GM06990 (cell line): ENCODE measurements around the gene PAWR.
"Not testable (repeated sequence)": the region's sequence is repeated elsewhere in the genome, so short reads cannot be mapped to it uniquely, and the experiment has no call there.

ENCODE experiments used
- DNase-seq: peaks from one replicate; pipeline ENCODE4 v3.0.0-alpha.2; 2011; ENCODE audit not compliant: insufficient read length; ENCODE audit errors: extremely low read depth
- H3K27me3 ChIP-seq: replicated peaks from 2 replicates; pipeline ENCODE4 v1.6.0; 2011; ENCODE audit warnings: low read length; ENCODE audit not compliant: control insufficient read depth, insufficient read depth
- H3K36me3 ChIP-seq: 2 replicates; pipeline ENCODE4 v1.5.1; 2011; ENCODE audit warnings: low read length; ENCODE audit not compliant: control insufficient read depth, insufficient read depth
- H3K4me3 ChIP-seq: replicated peaks from 2 replicates; pipeline ENCODE4 v1.5.1; 2011; ENCODE audit warnings: low read depth, mild to moderate bottlenecking, control low read depth, low read length
- CTCF ChIP-seq: IDR thresholded peaks from 2 replicates; pipeline ENCODE4 v1.5.1; 2011; ENCODE audit warnings: low read length, control low read depth, mild to moderate bottlenecking, inconsistent platforms; ENCODE audit not compliant: insufficient read depth, poor library complexity, severe bottlenecking

Gene PAWR

DNA sequence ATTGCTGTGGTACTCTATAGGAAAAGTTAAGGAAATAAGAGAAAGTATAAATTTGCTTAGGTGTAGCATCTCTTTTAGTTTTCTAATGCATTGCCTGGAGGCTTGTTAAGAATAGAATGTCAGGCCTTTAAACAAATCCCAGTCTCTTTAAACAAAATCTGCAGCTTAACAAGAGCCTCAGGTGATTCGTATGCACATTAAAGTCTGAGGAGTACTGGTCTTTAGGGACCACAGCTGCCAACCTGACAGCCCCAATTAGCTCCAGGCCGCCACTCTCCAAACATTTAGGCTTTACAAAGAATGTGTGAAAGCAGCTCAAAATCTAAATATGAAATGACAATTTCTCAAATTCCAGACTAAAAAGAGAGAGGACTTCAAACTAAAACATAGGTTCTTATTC is 35.7 kb downstream of the PAWR start:
- no peak for TF ChIP-seq CTCF
- DNase-seq = no peak
- H3K36me3 ChIP-seq = no peaks in the 10 kb centered on the region
- H3K27me3 ChIP-seq = no peaks in the 10 kb centered on the region
- no peak overlapping the region for H3K4me3 ChIP-seq

DNA sequence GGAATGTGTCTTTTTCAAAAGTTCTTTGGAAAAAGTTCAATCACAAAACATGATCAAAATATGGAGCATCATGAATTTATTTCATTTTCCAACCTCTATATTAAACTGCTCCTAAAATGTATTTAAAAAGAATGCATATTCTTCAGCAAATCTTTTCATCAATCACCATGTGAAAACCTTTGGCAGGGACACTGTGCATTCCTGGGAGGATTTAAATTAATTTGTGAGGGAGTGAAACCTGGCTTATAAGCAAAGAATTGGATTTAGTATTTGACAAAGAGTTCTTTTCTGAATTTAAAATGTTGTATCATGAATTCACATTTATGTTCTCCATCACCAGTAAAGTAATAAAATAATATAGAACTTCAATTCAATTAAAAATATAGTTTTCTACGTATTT is 38.2 kb downstream of the PAWR start:
- Histone ChIP-seq H3K27me3 (no peaks in the 10 kb centered on the region), H3K36me3 (no peaks in the 10 kb centered on the region), H3K4me3 (no peak overlapping the region)
- no peak for DNase-seq
- no peak for TF ChIP-seq CTCF

DNA sequence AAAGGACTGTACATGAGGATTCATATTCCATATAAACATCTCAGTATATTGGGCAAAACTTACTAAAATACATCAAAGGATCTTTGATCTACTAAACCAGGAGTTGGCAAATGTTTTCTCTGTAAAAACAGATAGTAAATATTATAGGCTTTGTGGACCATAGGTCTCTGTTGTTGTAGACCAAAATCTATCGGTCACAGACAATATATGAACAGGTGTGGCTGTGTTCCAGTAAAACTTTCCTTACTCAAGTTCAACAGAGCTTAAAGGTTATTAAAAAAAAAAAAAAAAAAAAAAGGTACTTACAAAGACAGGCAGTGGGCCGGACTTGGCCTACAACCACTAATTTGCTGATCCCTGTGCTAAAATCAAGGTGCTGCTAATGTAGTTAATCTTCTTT is 40.3 kb downstream of the PAWR start:
- Histone ChIP-seq H3K36me3 (no peaks in the 10 kb centered on the region), H3K4me3 (no peak overlapping the region), H3K27me3 (no peaks in the 10 kb centered on the region)
- no peak for TF ChIP-seq CTCF
- no peak for DNase-seq

DNA sequence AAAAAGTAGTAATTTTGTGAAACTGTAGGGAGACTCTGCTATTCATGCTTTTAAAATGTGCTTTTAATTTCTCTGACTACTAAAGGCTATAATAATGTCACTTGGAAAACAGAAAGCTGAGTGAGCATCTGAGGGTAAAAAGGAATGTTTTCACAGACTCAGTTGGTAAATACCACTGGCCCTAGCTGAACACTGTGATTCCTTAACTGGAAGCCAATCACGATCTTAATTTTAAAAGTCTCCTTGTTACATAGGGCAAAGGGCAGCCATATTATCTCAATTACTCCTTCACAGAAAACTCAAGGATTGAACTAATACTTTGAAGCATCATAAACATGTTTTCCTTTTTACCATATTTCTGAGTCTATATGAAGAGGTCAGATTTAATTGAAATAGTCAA is 41.9 kb downstream of the PAWR start:
- no peak for TF ChIP-seq CTCF
- Histone ChIP-seq H3K36me3 (no peaks in the 10 kb centered on the region), H3K4me3 (no peak overlapping the region), H3K27me3 (no peaks in the 10 kb centered on the region)
- no peak for DNase-seq

DNA sequence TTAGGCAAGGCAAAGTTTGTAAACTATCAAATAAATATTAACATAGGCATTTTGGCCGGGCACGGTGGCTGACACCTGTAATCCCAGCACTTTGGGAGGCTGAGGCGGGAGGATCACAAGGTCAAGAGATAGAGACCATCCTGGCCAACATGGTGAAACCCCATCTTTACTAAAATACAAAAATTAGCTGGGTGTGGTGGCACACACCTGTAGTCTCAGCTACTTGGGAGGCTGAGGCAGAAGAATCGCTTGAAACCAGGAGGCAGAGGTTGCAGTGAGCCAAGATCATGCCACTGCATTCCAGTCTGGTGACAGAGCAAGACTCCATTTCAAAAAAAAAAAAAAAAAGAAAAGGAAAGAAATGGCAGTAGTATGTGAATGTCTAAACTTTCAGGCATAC is 43.9 kb downstream of the PAWR start:
- not testable (repeated sequence) for DNase-seq, H3K4me3 ChIP-seq, H3K27me3 ChIP-seq, H3K36me3 ChIP-seq

GRCh38 chr12:79645235-79645630 is 45.5 kb downstream of the PAWR start:
- no peak for DNase-seq
- no peak for TF ChIP-seq CTCF
- Histone ChIP-seq H3K36me3 (no peaks in the 10 kb centered on the region), H3K27me3 (no peaks in the 10 kb centered on the region), H3K4me3 (no peak overlapping the region)
